Stomach smooth muscle (tissue), 2 donors: ENCODE measurements around the gene OBP2A.
A peak's percentile ranks its signal among the peaks of the same experiment; 100 is the strongest.
"Not testable (repeated sequence)": the region's sequence is repeated elsewhere in the genome, so short reads cannot be mapped to it uniquely, and the experiment has no call there.

Source experiments
- H3K27ac ChIP-seq: one replicate; pipeline ENCODE4 v1.7.0; 2013; ENCODE audit warnings: mild to moderate bottlenecking, low read length, inconsistent platforms
- H3K27me3 ChIP-seq, 2 donors: one replicate each; pipeline ENCODE4 v1.7.0; 2013; ENCODE audit warnings: low read length in 2 of 2; ENCODE audit not compliant: insufficient read depth in 2 of 2, control insufficient read depth in 1 of 2
- H3K36me3 ChIP-seq, 2 donors: one replicate each; pipeline ENCODE4 v1.7.0; 2013; ENCODE audit warnings: low read length in 2 of 2; ENCODE audit not compliant: control insufficient read depth in 2 of 2, insufficient read depth in 2 of 2
- H3K4me1 ChIP-seq: one replicate; pipeline ENCODE4 v1.7.0; 2013; ENCODE audit warnings: low read length; ENCODE audit not compliant: control insufficient read depth, insufficient read depth
- H3K4me3 ChIP-seq, 2 donors: one replicate each; pipeline ENCODE4 v1.7.0; 2013; ENCODE audit warnings: low read length in 2 of 2
- H3K9ac ChIP-seq, 2 donors: one replicate each; pipeline ENCODE4 v1.7.0; 2013; ENCODE audit warnings: low read length in 2 of 2, mild to moderate bottlenecking in 1 of 2
- H3K9me3 ChIP-seq, 2 donors: one replicate each; pipeline ENCODE4 v1.7.0; 2013; ENCODE audit warnings: low read length in 2 of 2; ENCODE audit not compliant: control insufficient read depth in 2 of 2
- donor health status: healthy.
- donor health status: Pancreatic carcinoma.

The OBP2A gene, protein sequence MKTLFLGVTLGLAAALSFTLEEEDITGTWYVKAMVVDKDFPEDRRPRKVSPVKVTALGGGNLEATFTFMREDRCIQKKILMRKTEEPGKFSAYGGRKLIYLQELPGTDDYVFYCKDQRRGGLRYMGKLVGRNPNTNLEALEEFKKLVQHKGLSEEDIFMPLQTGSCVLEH

DNA sequence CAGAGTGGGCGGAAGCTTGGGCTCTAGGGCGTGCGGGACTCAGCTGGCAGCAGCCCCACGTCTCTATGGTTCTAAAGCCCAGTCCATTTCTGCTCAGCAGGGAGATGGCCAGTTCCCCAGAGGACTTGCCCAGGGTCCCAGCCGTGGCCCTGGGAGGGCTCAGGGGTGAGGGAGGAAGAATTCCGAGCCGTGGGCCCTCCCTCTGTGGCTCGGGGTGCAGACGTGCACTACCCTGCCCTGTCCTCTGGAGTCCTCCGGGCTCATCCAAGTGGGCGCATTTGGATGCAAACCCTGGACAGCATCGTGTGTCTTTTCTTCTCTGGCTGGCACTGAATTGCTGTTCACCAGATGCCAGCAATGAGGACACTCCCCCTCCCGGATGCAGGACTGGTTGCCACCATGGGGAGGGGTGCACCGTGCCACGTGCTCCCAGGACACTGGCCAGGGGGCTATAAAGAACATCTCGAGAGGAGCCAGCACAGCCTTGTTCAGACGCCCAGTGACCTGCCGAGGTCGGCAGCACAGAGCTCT, at the start of gene OBP2A:
Gene OBP2A (plus strand): TSS at position 481 of the 531 bp plus-strand sequence. CDS start 55 bp downstream, outside the sequence.
- not testable (repeated sequence) for H3K9me3 ChIP-seq, H3K27me3 ChIP-seq, H3K4me1 ChIP-seq, H3K27ac ChIP-seq, H3K36me3 ChIP-seq, H3K9ac ChIP-seq, H3K4me3 ChIP-seq

GRCh38 chr9:135498381-135499126, 47.4 kb upstream of the OBP2A start:
- Histone ChIP-seq H3K9me3 (no peaks in the 10 kb centered on the region), H3K4me3 (no peak overlapping the region)

DNA sequence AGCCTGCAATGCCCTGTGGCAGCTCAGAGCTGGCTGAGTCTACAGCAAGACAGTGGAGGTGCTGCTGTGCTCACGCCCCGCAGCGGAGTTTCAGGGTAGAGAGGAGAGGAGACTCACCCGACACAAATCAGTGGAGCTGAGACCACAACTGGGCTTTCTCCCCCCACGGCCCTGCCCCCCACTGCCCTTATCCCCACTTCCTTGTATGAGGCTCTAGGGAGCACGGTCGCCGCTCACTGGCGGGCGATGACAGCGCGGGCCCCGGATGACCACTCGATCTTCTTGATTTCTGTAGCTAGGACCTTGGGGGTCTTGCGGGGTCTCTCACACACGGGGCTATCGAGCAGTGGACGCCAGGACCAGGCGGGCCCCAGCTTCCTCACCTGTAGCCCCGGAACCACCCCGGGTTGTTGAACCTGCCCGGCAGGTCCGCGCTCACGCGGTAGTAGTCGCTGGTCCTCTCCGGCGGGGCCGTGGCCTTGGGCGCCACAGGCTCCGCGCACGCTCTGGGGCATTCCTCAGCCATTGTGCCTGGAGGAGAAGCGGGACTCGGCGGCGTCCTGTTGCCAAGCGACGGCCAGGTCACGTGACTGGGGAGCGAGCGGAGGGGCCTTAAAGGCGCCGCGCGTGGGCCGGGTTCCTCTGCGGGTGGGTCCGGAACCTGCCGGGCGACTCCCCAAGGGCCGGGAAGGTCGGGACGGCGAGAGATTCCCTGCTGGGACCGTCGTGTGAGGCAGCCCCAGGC, 46.4 kb upstream of the OBP2A start:
- Histone ChIP-seq H3K27me3 (no peaks in the 10 kb centered on the region), H3K9ac (peak overlapping the region; percentile 47 to 84), H3K4me3 (peak overlapping the region; percentile 86 to 88), H3K4me1 (peaks cover 27% of the 10 kb centered on the region), H3K9me3 (no peaks in the 10 kb centered on the region), H3K36me3 (peaks cover 8 to 20% of the 10 kb centered on the region in 2 donors), H3K27ac (peak overlapping the region; percentile 46)

More at GRCh38 chr9:135498381-135499126, 47.4 kb upstream of the OBP2A start:
- Histone ChIP-seq H3K9ac (no peak overlapping the region), H3K4me1 (peaks cover 27% of the 10 kb centered on the region), H3K27ac (no peak overlapping the region), H3K27me3 (no peaks in the 10 kb centered on the region), H3K36me3 (peaks cover under 1 to 11% of the 10 kb centered on the region in 2 donors)

DNA sequence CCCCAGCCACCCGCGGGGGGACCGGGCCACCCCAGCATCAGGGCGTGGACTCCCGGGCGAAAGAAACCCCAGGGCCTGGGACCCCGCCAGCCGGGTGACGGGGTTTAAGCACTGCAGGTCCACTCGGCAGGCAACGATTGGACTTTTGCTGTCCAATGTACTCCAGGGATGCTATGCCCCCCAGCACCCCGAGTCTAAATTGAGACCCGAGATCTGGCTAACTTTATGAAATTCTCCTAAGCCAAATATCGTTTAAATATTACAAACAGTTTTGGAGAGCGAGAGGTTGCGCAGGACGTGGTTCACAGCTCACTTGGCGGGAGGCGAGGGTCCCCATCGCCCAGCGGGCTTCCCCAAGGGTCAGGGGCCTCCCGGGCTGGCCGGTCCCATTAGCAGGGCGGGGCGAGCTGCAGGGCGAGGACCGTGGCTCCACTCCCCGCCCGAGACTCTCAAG, 45.8 kb upstream of the OBP2A start:
- Histone ChIP-seq H3K27ac (peak overlapping the region; percentile 46), H3K27me3 (no peaks in the 10 kb centered on the region), H3K9ac (peak overlapping the region; percentile 47 to 84), H3K9me3 (no peaks in the 10 kb centered on the region), H3K4me3 (peak overlapping the region; percentile 86 to 88), H3K36me3 (peaks cover 8 to 24% of the 10 kb centered on the region in 2 donors), H3K4me1 (peaks cover 27% of the 10 kb centered on the region)

DNA sequence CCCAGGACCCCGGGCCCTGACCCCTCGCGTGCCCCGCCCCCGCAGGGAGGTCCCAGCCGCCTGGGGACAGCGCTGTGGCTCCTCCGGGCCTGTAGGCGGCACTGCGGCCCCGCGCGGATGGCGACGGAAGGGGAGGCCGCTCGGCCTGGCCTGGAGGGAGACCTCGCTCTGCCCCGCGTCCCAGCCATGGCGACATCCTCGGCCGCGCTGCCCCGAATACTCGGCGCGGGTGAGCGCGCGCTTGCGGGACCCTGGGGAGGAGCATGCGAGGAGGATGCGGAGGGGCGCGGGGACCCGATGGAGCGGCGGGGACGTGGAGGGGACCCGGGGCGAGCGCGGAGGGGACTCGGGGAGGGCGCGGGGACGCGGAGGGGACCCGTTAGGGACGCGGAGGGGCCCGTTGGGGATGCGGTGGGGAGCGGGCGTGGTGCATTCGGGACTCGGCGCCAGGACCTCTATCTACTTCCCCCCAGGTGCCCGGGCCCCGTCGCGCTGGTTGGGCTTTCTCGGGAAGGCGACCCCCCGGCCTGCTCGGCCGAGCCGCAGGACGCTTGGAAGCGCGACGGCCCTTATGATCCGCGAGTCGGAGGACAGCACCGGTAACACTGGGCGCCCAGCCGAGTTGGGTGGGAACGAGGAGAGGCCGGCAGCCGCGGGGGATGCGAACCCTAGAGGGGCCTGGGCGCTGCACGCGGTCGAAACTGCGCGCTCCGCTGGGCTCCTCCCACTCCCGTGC, 45.2 kb upstream of the OBP2A start, which contains the start of gene MRPS2:
Gene MRPS2 (plus strand): TSS at position 158 of the 736 bp plus-strand sequence. CDS start 29 bp downstream, at position 187.
- Histone ChIP-seq H3K4me3 (peak within 1 kb of the TSS; percentile 86 to 88), H3K27ac (peak within 1 kb of the TSS; percentile 46), H3K27me3 (no peaks in the 10 kb centered on the region), H3K4me1 (peaks cover 27% of the 10 kb centered on the region), H3K9me3 (no peaks in the 10 kb centered on the region), H3K36me3 (peaks cover 8 to 25% of the 10 kb centered on the region in 2 donors), H3K9ac (peak within 1 kb of the TSS; percentile 73 to 84)

GRCh38 chr9:135501261-135502167, 44.4 kb upstream of the OBP2A start:
- Histone ChIP-seq H3K36me3 (peaks cover 8 to 25% of the 10 kb centered on the region in 2 donors), H3K27ac (no peak overlapping the region), H3K4me1 (peaks cover 27% of the 10 kb centered on the region), H3K9me3 (no peaks in the 10 kb centered on the region), H3K9ac (peak overlapping the region; percentile 73 to 84), H3K4me3 (peak overlapping the region; percentile 86 to 88), H3K27me3 (no peaks in the 10 kb centered on the region)

DNA sequence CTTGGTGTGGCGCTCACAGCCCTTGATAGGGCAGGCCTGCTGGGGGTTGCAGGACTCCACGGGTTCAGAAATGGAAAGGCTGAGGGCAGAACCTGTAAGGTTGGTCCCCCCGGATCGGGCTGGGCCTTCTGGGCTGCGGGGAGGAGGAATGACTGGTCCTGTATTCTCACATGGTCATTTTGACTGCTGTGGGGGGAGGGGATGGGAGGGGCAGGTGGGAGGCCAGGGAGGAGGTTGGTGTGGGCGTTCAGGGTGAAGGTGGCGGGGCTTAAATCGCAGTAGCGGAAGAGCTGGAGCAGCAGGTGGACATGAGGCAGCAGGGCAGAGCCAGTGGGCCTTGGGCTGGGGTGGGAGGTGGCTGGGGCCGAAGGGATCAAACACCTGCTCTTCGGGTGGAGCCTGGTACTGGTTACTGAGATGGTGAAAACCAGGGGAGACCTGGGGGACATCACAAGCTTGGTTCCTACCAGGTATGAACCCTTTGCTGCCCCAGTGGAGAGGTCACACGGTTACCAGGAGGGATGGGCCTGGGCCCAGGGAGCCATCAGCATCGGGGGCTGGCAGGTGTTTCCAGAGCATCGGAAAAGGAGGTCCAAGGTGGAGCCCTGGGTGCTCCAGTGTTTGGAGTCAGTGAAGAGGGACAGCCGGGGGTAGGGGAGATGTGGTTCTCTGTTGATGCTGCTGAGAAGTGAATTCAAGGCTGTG, 43.6 kb upstream of the OBP2A start:
- peaks cover 8 to 25% of the 10 kb centered on the region in 2 donors for H3K36me3 ChIP-seq
- no peaks in the 10 kb centered on the region for H3K27me3 ChIP-seq
- H3K4me1 ChIP-seq: peaks cover 27% of the 10 kb centered on the region
- H3K4me3 ChIP-seq: peak overlapping the region in 1 of 2 donors; percentile 88
- no peak overlapping the region for H3K27ac ChIP-seq
- no peaks in the 10 kb centered on the region for H3K9me3 ChIP-seq
- H3K9ac ChIP-seq: no peak overlapping the region

DNA sequence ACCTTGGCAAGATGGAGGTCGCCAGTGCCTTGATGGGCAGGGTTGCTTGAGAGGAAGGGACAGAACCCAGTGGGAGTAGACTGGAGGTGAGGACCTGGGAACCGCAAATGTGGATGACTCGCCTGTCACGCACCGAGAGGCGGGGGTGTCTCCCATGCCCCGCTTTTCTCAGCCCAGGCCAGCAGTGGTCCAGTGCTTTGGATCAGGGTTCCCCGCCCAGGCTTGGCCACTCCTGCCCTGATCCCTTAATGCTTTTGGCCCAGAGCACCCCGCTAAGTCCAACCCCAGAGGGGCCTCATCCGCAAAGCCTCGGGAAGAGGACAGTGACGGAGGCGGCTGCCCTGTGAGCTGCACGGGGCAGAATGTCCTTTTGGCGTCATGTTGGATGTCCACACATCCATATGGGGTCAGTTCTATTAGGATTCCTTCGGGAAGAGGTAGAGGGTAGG, 43.0 kb upstream of the OBP2A start:
- no peak overlapping the region for H3K9ac ChIP-seq
- H3K27ac ChIP-seq: no peak overlapping the region
- H3K4me3 ChIP-seq: no peak overlapping the region
- no peaks in the 10 kb centered on the region for H3K27me3 ChIP-seq
- peaks cover 27% of the 10 kb centered on the region for H3K4me1 ChIP-seq
- H3K36me3 ChIP-seq: peaks cover 8 to 25% of the 10 kb centered on the region in 2 donors
- no peaks in the 10 kb centered on the region for H3K9me3 ChIP-seq
